ENCODE results near the gene IFIT1B.
"Not testable (repeated sequence)": the region's sequence is repeated elsewhere in the genome, so short reads cannot be mapped to it uniquely, and the experiment has no call there.

IFIT1B gene

GRCh38 chr10:89384474-89385340, 6.9 kb downstream of the IFIT1B start:
- DNase-seq = peak in 1 of 2 donors; percentile 84

GRCh38 chr10:89388806-89389205, 10.9 kb downstream of the IFIT1B start:
- no peak for DNase-seq

- no peak for DNase-seq
Observed at GRCh38 chr10:89389254-89389653, 11.4 kb downstream of the IFIT1B start.

DNA sequence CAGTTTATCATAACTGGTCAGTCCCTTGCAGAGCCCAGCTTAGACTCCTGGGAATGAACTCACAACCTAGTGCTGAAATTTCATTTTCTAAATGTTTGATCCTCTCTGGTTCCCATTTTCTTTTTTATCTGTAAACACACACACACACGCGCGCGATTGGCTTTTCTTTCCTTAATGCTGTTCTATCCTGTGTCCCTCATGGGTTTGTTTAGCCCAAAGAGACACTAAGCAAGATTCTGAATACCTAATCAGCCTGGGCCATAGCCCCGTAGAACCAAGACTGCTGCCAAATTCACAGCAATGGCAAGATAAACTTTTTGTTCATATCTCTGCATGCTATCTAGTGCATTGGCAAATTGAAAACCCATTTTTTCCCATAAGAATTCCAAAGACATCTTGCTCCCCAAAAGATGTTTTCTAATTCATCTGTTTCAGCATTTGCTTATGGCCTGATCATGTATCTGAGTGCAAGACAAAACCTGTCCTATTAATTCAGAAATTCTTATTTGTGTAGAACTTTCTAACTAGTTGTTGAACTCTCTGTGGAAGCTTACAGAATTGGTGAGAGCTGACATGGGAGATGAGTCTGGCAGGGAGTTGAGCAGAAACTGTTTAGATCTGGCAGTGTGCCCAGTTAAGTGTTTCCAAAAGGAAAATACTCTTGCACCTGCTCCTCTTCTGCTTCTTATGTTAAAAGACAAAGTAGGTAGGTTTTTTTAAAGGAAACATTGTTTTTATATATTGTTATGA, 12.8 kb downstream of the IFIT1B start:
- no peak for DNase-seq

- DNase-seq = not testable (repeated sequence)
Observed at GRCh38 chr10:89391226-89391576, 13.3 kb downstream of the IFIT1B start.

GRCh38 chr10:89391907-89392756, 14.3 kb downstream of the IFIT1B start, which contains the start of gene IFIT1:
TSS of gene IFIT1 (plus strand) at chr10:89392623. CDS start at chr10:89392713, 90 bp downstream.
- DNase-seq = peak in 1 of 2 donors; percentile 85

DNA sequence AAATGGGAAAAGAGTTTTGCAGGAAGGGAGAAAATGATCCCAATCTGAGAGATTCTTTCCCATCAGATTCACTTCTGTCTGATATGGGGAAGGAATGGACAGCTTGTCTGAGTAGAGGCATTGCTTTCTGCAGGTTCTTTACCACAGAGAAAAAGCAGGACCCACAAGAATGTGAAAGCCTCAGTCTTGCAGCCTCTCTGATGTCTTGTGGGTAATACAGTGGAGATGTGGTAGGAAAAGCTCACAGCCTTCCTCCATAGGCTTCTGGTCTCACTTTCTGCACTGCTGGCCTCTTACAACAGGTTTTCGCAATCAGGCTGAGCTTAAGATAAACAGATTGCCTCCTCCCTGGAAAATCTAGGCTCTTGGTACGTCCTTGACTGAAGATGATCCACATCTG, 15.1 kb downstream of the IFIT1B start:
- DNase-seq = no peak

DNA sequence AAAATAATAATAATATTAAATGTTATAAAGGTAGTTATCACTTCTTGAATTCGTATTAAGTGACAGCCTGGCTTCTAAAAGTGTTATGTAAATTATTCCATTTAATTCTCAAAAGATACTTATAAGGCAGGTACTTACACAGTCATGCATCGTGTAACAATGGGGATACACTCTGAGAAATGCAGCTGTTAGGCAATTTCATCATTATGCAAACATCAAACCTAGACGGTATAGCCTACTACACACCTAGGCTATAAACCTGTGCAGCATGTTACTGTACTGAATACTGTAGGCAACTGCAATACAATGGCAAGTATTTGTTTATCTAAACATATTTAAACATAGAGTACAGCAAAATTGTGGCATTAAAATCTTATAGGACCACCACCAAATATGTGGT, 16.0 kb downstream of the IFIT1B start:
- no peak for DNase-seq

- no peak for DNase-seq
Observed at GRCh38 chr10:89395141-89395540, 17.3 kb downstream of the IFIT1B start.

GRCh38 chr10:89398003-89398749, 20.3 kb downstream of the IFIT1B start:
- DNase-seq = no peak

DNA sequence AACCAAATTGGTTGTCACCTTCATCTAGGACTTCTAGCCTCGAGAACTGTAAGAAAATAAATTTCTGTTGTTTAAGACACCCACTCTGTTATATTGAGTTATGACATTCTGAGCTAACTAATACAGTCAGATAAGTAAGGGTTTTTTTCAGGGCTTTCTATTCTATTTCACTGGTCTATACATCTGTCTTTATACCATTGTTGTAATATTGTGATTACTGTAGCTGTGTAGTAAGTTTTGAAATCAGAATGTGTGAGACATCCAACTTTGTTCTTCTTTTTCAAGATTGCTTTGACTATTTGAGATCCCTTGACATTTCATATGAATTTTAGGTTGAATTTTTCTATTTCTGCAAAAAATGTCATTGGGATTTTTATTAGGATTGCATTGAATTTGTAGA, 22.1 kb downstream of the IFIT1B start:
- no peak for DNase-seq

GRCh38 chr10:89403043-89403442, 25.2 kb downstream of the IFIT1B start:
- no peak for DNase-seq

- DNase-seq = no peak
Observed at GRCh38 chr10:89404104-89405047, 26.5 kb downstream of the IFIT1B start.

GRCh38 chr10:89406178-89406577, 28.3 kb downstream of the IFIT1B start:
- not testable (repeated sequence) for DNase-seq

- DNase-seq = not testable (repeated sequence)
Observed at GRCh38 chr10:89407792-89408191, 29.9 kb downstream of the IFIT1B start.

DNA sequence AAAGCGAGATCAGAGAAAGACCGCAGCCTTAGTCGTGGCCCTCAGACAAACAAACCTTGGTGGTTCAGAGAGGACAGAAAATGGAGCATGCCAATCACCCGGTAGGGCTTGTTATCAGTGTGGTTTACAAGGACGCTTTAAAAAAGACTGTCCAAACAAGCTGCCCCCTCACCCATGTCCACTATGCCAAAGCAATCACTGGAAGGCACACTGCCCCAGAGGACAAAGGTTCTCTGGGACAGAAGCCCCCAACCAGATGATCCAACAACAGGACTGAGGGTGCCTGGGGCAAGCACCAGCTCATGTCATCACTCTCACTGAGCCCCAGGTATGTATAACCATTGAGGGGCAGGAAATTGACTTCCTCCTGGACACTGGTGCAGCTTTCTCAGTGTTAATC, 31.4 kb downstream of the IFIT1B start:
- not testable (repeated sequence) for DNase-seq

- not testable (repeated sequence) for DNase-seq
Observed at GRCh38 chr10:89410551-89410950, 32.7 kb downstream of the IFIT1B start.

GRCh38 chr10:89411135-89411534, 33.3 kb downstream of the IFIT1B start:
- DNase-seq = not testable (repeated sequence)

- DNase-seq = not testable (repeated sequence)
Observed at GRCh38 chr10:89412276-89412675, 34.4 kb downstream of the IFIT1B start.

GRCh38 chr10:89413398-89413912, 35.6 kb downstream of the IFIT1B start:
- DNase-seq = no peak

All from bone marrow (tissue), 2 donors.